SK-N-SH (cell line): ENCODE data around the gene COL26A1. TPM values are rescaled to one million over a fixed set of nuclear protein-coding genes. Genes with fewer than 3 reads are reported as not detected.

ENCODE experiments used
- CTCF ChIA-PET: fragments of 300-600, 350-600 bp; formaldehyde crosslinking; extraction: SDS; loops from one replicate; lab custom pipeline; 2021; lab: Yijun Ruan, JAX
- POLR2A ChIA-PET: fragments of 350-600 bp; sonication (Branson Sonifier 250); formaldehyde crosslinking; extraction: SDS; loops from one replicate; lab custom pipeline; 2020; ENCODE audit warnings: antibody characterized with exemption, inconsistent platforms; lab: Yijun Ruan, JAX
- DNase-seq: peaks from one replicate; pipeline ENCODE4 v3.0.0; 2012
- H2AFZ ChIP-seq: fragments of 200-600 bp; sonication (generic); 2 replicates; pipeline ENCODE4 v1.8.1; 2016; ENCODE audit warnings: antibody characterized with exemption, mild to moderate bottlenecking, low read depth
- H3F3A ChIP-seq: fragments of 200-600 bp; sonication (generic); replicated peaks from 2 replicates; pipeline ENCODE3; 2016; ENCODE audit warnings: antibody characterized with exemption, mild to moderate bottlenecking; ENCODE audit not compliant: insufficient read depth
- H3K27ac ChIP-seq, 2 experiments: fragments of 200-500 bp in 1 of 2; fragments of 200-600 bp in 1 of 2; sonication (Bioruptor generic) in 1 of 2; sonication (generic), shearing (Covaris generic) in 1 of 2; 2 replicates each; pipeline versions ENCODE4 v1.5.1 to v1.6.1; 2014 to 2016; ENCODE audit warnings: low read depth in 2 of 2, inconsistent platforms in 1 of 2, low read length in 1 of 2, mild to moderate bottlenecking in 1 of 2, mixed read lengths in 1 of 2
- H3K27me3 ChIP-seq: fragments of 200-600 bp; sonication (generic), shearing (Covaris generic); 2 replicates; pipeline ENCODE4 v1.6.1; 2016; ENCODE audit warnings: mixed run types; ENCODE audit not compliant: insufficient read depth
- H3K36me3 ChIP-seq, 2 experiments: fragments of 200-500 bp in 1 of 2; fragments of 200-600 bp in 1 of 2; sonication (Bioruptor generic) in 1 of 2; sonication (generic) in 1 of 2; replicated peaks in 1 of 2; 2 replicates each; pipeline versions ENCODE3 to v1.5.1; 2014 to 2016; ENCODE audit warnings: low read length in 1 of 2, mild to moderate bottlenecking in 1 of 2; ENCODE audit not compliant: insufficient read depth in 2 of 2, control insufficient read depth in 1 of 2
- H3K4me1 ChIP-seq, 2 experiments: fragments of 200-500 bp in 1 of 2; fragments of 200-600 bp in 1 of 2; sonication (Bioruptor generic) in 1 of 2; sonication (generic), shearing (Covaris generic) in 1 of 2; 2 replicates each; pipeline versions ENCODE4 v1.5.1 to v1.6.1; 2014 to 2016; ENCODE audit warnings: low read depth in 1 of 2, low read length in 1 of 2, mixed run types in 1 of 2; ENCODE audit not compliant: insufficient read depth in 2 of 2, control insufficient read depth in 1 of 2
- H3K4me2 ChIP-seq: fragments of 200-600 bp; sonication (generic), shearing (Covaris generic); 2 replicates; pipeline ENCODE4 v1.6.1; 2017; ENCODE audit warnings: mixed run types
- H3K4me3 ChIP-seq, 2 experiments: fragments of 200-500 bp in 1 of 2; fragments of 200-600 bp in 1 of 2; sonication (Bioruptor generic) in 1 of 2; sonication (generic), shearing (Covaris generic) in 1 of 2; 2 replicates each; pipeline versions ENCODE4 v1.5.1 to v1.8.1; 2014 to 2016; ENCODE audit warnings: low read depth in 2 of 2, inconsistent platforms in 1 of 2, low read length in 1 of 2, mild to moderate bottlenecking in 1 of 2, mixed read lengths in 1 of 2, moderate library complexity in 1 of 2
- H3K79me2 ChIP-seq: fragments of 200-600 bp; sonication (generic); 2 replicates; pipeline ENCODE4 v1.8.1; 2017; ENCODE audit warnings: mild to moderate bottlenecking; ENCODE audit not compliant: insufficient read depth
- H3K9ac ChIP-seq: fragments of 200-600 bp; sonication (generic); 2 replicates; pipeline ENCODE4 v1.6.1; 2017; ENCODE audit warnings: mixed run types
- H3K9me2 ChIP-seq: fragments of 200-600 bp; sonication (generic); 2 replicates; pipeline ENCODE4 v1.6.1; 2017; ENCODE audit warnings: mixed run types
- H3K9me3 ChIP-seq: fragments of 200-600 bp; sonication (generic); 2 replicates; pipeline ENCODE4 v1.6.1; 2017; ENCODE audit warnings: mixed run types, mild to moderate bottlenecking, moderate library complexity
- H4K20me1 ChIP-seq: fragments of 200-600 bp; sonication (generic); 2 replicates; pipeline ENCODE4 v1.6.1; 2017; ENCODE audit warnings: mild to moderate bottlenecking, mixed run types; ENCODE audit not compliant: insufficient read depth
- CHD2 ChIP-seq: fragments of 150-350 bp; IDR thresholded peaks from 2 replicates; pipeline ENCODE4 v1.6.1; 2018; ENCODE audit warnings: low read length; ENCODE audit not compliant: partially characterized antibody
- ELF1 ChIP-seq: IDR thresholded peaks from 2 replicates; pipeline ENCODE4 v1.4.0; 2012
- EP300 ChIP-seq, 2 experiments: IDR thresholded peaks; 2 replicates each; pipeline versions ENCODE4 v1.4.0 to v1.6.1; 2012; ENCODE audit warnings: borderline replicate concordance in 1 of 2, low read depth in 1 of 2, low read length in 1 of 2
- EZH2phosphoT487 ChIP-seq: fragments of 200-600 bp; sonication (generic); IDR thresholded peaks from 2 replicates; pipeline ENCODE4 v1.6.1; 2017; ENCODE audit warnings: low read depth, mixed run types, mild to moderate bottlenecking, antibody characterized with exemption, moderate library complexity, borderline replicate concordance
- FOXJ3 ChIP-seq: sonication (generic); formaldehyde crosslinking; IDR thresholded peaks from 2 replicates; pipeline ENCODE4 v1.5.1; 2020; ENCODE audit warnings: mild to moderate bottlenecking, missing genetic modification reagents
- MEF2A ChIP-seq: IDR thresholded peaks from 2 replicates; pipeline ENCODE4 v1.4.0; 2012; ENCODE audit warnings: low read depth, borderline replicate concordance
- NFIC ChIP-seq: IDR thresholded peaks from 2 replicates; pipeline ENCODE4 v1.4.0; 2012; ENCODE audit warnings: borderline replicate concordance
- POLR2AphosphoS5 ChIP-seq: IDR thresholded peaks from 2 replicates; pipeline ENCODE4 v1.6.1; 2012; ENCODE audit warnings: low read depth, low read length
- RXRA ChIP-seq: IDR thresholded peaks from 2 replicates; pipeline ENCODE4 v1.4.0; 2012; ENCODE audit warnings: low read depth, mild to moderate bottlenecking, borderline replicate concordance
- TAF1 ChIP-seq: IDR thresholded peaks from 2 replicates; pipeline ENCODE4 v1.6.1; 2012; ENCODE audit warnings: low read depth, mild to moderate bottlenecking, low read length, moderate library complexity, borderline replicate concordance
- TCF12 ChIP-seq: IDR thresholded peaks from 2 replicates; pipeline ENCODE4 v1.4.0; 2012
- WGBS: methylation state at CpG from one replicate; pipeline ENCODE4 v1.1.6; 2017; ENCODE audit warnings: low lambda C conversion rate; 5-methylcytosine and 5-hydroxymethylcytosine counted together
- polyA plus RNA-seq, 3 experiments: library from polyadenylated mRNA; depleted of rRNA; stranded (reverse); fragments of >200 nt; gene quantifications; 2 replicates each; pipeline ENCODE4 v1.2.3, GENCODE V29; 2012
- TF ChIP-seq, protein P1 (sequence below): IDR thresholded peaks from 2 replicates; pipeline ENCODE4 v1.6.1; 2012; ENCODE audit warnings: mild to moderate bottlenecking, low read depth, low read length, moderate library complexity
- TF ChIP-seq, protein P2 (sequence below): fragments of 200-600 bp; sonication (generic); IDR thresholded peaks from 2 replicates; pipeline ENCODE4 v1.6.1; 2017; ENCODE audit warnings: antibody characterized with exemption, mild to moderate bottlenecking, moderate library complexity
- TF ChIP-seq, protein P3 (sequence below): IDR thresholded peaks from 2 replicates; pipeline ENCODE4 v1.4.0; 2012; ENCODE audit warnings: low read depth
- TF ChIP-seq, protein P4 (sequence below): IDR thresholded peaks from 2 replicates; pipeline ENCODE4 v1.4.0; 2012; ENCODE audit warnings: low read depth, borderline replicate concordance
- TF ChIP-seq, protein P5 (sequence below): IDR thresholded peaks from 2 replicates; pipeline ENCODE4 v1.4.0; 2012; ENCODE audit warnings: low read depth, borderline replicate concordance

Gene COL26A1
- polyA plus RNA-seq, 1 of the 3 experiments (the other 2 are of a cell fraction) = 0.05 TPM

DNA sequence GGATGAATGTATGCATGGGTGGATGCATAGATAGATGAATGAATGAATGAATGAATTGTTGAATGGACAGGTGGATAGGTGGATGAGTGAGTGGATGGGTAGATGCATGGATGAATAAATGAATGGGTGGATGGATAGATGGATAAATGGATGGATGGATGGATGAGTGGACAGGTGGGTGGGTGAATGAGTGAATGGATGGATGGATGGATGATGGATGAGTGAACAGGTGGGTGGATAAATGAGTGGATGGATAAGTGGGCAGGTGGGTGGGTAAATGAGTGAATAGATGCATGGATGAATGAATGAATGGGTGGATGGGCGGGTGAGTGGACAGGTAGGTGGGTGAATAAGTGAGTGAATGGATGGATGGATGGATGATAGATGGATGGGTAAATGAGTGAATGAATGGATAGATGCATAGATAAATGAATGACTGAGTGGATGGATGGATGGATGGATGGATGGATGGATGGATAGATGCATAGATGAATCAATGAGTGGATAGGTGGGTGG, 193.8 kb downstream of the COL26A1 start:
- Histone ChIP-seq H3K27me3 (peaks cover 19% of the 10 kb centered on the region), H3K4me1 (no peaks in the 10 kb centered on the region), H3K9me2 (no peaks in the 10 kb centered on the region)
- WGBS = 11% methylated on average over 1 of the region's 1 CpG
- TF ChIP-seq MEF2A (no peak), EZH2phosphoT487 (no peak), POLR2AphosphoS5 (no peak), CHD2 (no peak)
- TF ChIP-seq, protein P1, sequence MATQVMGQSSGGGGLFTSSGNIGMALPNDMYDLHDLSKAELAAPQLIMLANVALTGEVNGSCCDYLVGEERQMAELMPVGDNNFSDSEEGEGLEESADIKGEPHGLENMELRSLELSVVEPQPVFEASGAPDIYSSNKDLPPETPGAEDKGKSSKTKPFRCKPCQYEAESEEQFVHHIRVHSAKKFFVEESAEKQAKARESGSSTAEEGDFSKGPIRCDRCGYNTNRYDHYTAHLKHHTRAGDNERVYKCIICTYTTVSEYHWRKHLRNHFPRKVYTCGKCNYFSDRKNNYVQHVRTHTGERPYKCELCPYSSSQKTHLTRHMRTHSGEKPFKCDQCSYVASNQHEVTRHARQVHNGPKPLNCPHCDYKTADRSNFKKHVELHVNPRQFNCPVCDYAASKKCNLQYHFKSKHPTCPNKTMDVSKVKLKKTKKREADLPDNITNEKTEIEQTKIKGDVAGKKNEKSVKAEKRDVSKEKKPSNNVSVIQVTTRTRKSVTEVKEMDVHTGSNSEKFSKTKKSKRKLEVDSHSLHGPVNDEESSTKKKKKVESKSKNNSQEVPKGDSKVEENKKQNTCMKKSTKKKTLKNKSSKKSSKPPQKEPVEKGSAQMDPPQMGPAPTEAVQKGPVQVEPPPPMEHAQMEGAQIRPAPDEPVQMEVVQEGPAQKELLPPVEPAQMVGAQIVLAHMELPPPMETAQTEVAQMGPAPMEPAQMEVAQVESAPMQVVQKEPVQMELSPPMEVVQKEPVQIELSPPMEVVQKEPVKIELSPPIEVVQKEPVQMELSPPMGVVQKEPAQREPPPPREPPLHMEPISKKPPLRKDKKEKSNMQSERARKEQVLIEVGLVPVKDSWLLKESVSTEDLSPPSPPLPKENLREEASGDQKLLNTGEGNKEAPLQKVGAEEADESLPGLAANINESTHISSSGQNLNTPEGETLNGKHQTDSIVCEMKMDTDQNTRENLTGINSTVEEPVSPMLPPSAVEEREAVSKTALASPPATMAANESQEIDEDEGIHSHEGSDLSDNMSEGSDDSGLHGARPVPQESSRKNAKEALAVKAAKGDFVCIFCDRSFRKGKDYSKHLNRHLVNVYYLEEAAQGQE = no peak
- TF ChIP-seq, all 33 proteins: peak for 0
- no peak overlapping the region for H3K4me2 ChIP-seq
- H3K27ac ChIP-seq = no peak overlapping the region
- no peaks in the 10 kb centered on the region for H4K20me1 ChIP-seq
- no peaks in the 10 kb centered on the region for H3K79me2 ChIP-seq
- ChIA-PET POLR2A (no interaction called here), CTCF (no interaction called here)
- no peaks in the 10 kb centered on the region for H3F3A ChIP-seq
- no peak overlapping the region for H2AFZ ChIP-seq
- H3K9me3 ChIP-seq = no peaks in the 10 kb centered on the region
- H3K36me3 ChIP-seq = no peaks in the 10 kb centered on the region
- H3K9ac ChIP-seq = no peak overlapping the region
- no peak overlapping the region for H3K4me3 ChIP-seq
- no peak for DNase-seq

DNA sequence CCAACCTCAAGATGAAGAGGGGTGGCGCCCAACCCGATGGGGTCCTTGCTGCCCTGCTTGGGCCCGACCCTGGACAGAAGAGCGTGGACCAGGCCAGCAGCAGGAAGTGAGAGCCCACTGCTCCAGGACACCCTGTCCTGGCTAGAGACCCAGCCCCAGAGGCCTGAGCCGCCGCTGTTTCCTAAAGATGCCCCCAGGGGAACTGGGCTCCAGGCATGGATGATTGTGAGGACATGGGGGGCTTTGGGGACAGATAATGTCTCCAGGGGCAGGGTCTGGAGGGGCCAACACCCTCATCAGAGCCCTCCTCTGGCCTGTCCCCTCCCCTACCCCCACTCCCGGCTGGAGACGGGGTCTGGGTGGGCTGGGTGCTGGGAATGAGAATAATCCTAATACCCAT, 194.7 kb downstream of the COL26A1 start:
- ChIA-PET CTCF (interaction anchor here (0.6 to 4.2 kb wide), 3 partner anchors 11 to 19 kb away, joined by 4 to 35 read pairs (median 11); no protein-coding TSS in a partner anchor), POLR2A (no interaction called here)
- no peaks in the 10 kb centered on the region for H3K9me2 ChIP-seq
- no peak overlapping the region for H2AFZ ChIP-seq
- no peak overlapping the region for H3K4me3 ChIP-seq
- no peaks in the 10 kb centered on the region for H4K20me1 ChIP-seq
- peaks cover 24% of the 10 kb centered on the region for H3K27me3 ChIP-seq
- no peaks in the 10 kb centered on the region for H3K79me2 ChIP-seq
- H3K9ac ChIP-seq = no peak overlapping the region
- DNase-seq = no peak
- no peaks in the 10 kb centered on the region for H3K4me1 ChIP-seq
- no peak overlapping the region for H3K27ac ChIP-seq
- 70% methylated on average over 4 of the region's 8 CpGs for WGBS
- H3K9me3 ChIP-seq = no peaks in the 10 kb centered on the region
- no peak overlapping the region for H3K4me2 ChIP-seq
- H3F3A ChIP-seq = no peaks in the 10 kb centered on the region
- H3K36me3 ChIP-seq = no peaks in the 10 kb centered on the region
- no peak for TF ChIP-seq EP300 (IDR thresholded peaks at IDR 0.05; ENCODE audit: borderline replicate concordance in 1 of 2, low read depth in 1 of 2, low read length in 1 of 2)
- TF ChIP-seq RXRA = no peak
- no peak for TF ChIP-seq MEF2A
- TF ChIP-seq FOXJ3 (CRISPR knock-in tag) = no peak
- TF ChIP-seq ELF1 = no peak
- no peak for TF ChIP-seq TCF12
- TF ChIP-seq NFIC = no peak
- TF ChIP-seq TAF1 = no peak
- TF ChIP-seq, protein P2, sequence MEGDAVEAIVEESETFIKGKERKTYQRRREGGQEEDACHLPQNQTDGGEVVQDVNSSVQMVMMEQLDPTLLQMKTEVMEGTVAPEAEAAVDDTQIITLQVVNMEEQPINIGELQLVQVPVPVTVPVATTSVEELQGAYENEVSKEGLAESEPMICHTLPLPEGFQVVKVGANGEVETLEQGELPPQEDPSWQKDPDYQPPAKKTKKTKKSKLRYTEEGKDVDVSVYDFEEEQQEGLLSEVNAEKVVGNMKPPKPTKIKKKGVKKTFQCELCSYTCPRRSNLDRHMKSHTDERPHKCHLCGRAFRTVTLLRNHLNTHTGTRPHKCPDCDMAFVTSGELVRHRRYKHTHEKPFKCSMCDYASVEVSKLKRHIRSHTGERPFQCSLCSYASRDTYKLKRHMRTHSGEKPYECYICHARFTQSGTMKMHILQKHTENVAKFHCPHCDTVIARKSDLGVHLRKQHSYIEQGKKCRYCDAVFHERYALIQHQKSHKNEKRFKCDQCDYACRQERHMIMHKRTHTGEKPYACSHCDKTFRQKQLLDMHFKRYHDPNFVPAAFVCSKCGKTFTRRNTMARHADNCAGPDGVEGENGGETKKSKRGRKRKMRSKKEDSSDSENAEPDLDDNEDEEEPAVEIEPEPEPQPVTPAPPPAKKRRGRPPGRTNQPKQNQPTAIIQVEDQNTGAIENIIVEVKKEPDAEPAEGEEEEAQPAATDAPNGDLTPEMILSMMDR = no peak
- TF ChIP-seq, protein P3, sequence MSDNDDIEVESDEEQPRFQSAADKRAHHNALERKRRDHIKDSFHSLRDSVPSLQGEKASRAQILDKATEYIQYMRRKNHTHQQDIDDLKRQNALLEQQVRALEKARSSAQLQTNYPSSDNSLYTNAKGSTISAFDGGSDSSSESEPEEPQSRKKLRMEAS = no peak
- TF ChIP-seq, protein P4, sequence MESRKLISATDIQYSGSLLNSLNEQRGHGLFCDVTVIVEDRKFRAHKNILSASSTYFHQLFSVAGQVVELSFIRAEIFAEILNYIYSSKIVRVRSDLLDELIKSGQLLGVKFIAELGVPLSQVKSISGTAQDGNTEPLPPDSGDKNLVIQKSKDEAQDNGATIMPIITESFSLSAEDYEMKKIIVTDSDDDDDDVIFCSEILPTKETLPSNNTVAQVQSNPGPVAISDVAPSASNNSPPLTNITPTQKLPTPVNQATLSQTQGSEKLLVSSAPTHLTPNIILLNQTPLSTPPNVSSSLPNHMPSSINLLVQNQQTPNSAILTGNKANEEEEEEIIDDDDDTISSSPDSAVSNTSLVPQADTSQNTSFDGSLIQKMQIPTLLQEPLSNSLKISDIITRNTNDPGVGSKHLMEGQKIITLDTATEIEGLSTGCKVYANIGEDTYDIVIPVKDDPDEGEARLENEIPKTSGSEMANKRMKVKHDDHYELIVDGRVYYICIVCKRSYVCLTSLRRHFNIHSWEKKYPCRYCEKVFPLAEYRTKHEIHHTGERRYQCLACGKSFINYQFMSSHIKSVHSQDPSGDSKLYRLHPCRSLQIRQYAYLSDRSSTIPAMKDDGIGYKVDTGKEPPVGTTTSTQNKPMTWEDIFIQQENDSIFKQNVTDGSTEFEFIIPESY = no peak
- TF ChIP-seq, protein P5, sequence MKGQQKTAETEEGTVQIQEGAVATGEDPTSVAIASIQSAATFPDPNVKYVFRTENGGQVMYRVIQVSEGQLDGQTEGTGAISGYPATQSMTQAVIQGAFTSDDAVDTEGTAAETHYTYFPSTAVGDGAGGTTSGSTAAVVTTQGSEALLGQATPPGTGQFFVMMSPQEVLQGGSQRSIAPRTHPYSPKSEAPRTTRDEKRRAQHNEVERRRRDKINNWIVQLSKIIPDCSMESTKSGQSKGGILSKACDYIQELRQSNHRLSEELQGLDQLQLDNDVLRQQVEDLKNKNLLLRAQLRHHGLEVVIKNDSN = no peak
- TF ChIP-seq, all 33 proteins: peak for 0
